GM12878 (cell line): ENCODE data around the gene HTRA2. TPM values are rescaled to one million over a fixed set of nuclear protein-coding genes. Genes with fewer than 3 reads are reported as not detected.
A peak's percentile ranks its signal among the peaks of the same experiment; 100 is the strongest.

ENCODE experiments used
- ATAC-seq: fragments of 200-7000 bp; cut with Tn5 transposase; 3 replicates; pipeline ENCODE4 v1.9.1; 2020; ENCODE audit warnings: mild to moderate bottlenecking, moderate library complexity
- BruUV-seq: library from RNA; stranded (reverse); fragments of 400-500 nt; replicated peaks from 2 replicates; lab custom pipeline; 2021; lab: Mats Ljungman, UMichigan
- CTCF ChIA-PET: fragments of 300-600 bp; sonication (Branson Sonifier 250); formaldehyde crosslinking; extraction: SDS; loops from one replicate; lab custom pipeline; 2021; ENCODE audit warnings: inconsistent platforms; lab: Yijun Ruan, JAX
- POLR2A ChIA-PET: fragments of 350-600 bp; formaldehyde crosslinking; extraction: SDS; loops from one replicate; lab custom pipeline; 2021; ENCODE audit warnings: inconsistent platforms; lab: Charles Lee
- RAD21 ChIA-PET: fragments of 300-600 bp; sonication (Branson Sonifier 250); formaldehyde crosslinking; loops from one replicate; lab custom pipeline; 2023; ENCODE audit warnings: antibody characterized with exemption; ENCODE audit not compliant: unreplicated experiment; lab: Charles Lee
- SMC1A ChIA-PET: fragments of 300-600 bp; sonication (Branson Sonifier 250); formaldehyde crosslinking; loops from one replicate; lab custom pipeline; 2023; ENCODE audit not compliant: unreplicated experiment, uncharacterized antibody; lab: Charles Lee
- DNase-seq: peaks from one replicate; pipeline ENCODE4 v3.0.0-alpha.2; 2011; ENCODE audit warnings: low read depth, low spot score
- FAIRE-seq: peaks from 3 replicates; lab custom pipeline; 2011; peaks lifted over from hg19 to GRCh38; lab: Jason Lieb, UNC
- H2AFZ ChIP-seq: 2 replicates; pipeline ENCODE4 v1.6.0; 2011; ENCODE audit warnings: low read depth, low read length, control low read depth; ENCODE audit not compliant: control insufficient read depth
- H3K27ac ChIP-seq: 2 replicates; pipeline ENCODE4 v1.5.1; 2011; ENCODE audit warnings: control low read depth; ENCODE audit not compliant: control insufficient read depth, insufficient read depth
- H3K27me3 ChIP-seq, 2 experiments: replicated peaks in 1 of 2; 2 replicates each; pipeline versions ENCODE4 v1.6.0 to v1.6.1; 2011; ENCODE audit warnings: low read length in 1 of 2; ENCODE audit not compliant: control insufficient read depth in 2 of 2, insufficient read depth in 2 of 2
- H3K36me3 ChIP-seq, 2 experiments: 2 replicates each; pipeline ENCODE4 v1.5.1; 2011; ENCODE audit warnings: low read length in 1 of 2; ENCODE audit not compliant: control insufficient read depth in 2 of 2, insufficient read depth in 2 of 2
- H3K4me1 ChIP-seq: 2 replicates; pipeline ENCODE4 v1.6.1; 2011; ENCODE audit warnings: mild to moderate bottlenecking, low read length, moderate library complexity, mixed read lengths; ENCODE audit not compliant: control insufficient read depth, insufficient read depth
- H3K4me2 ChIP-seq: 2 replicates; pipeline ENCODE4 v1.6.0; 2011; ENCODE audit warnings: control low read depth; ENCODE audit not compliant: control insufficient read depth, insufficient read depth
- H3K4me3 ChIP-seq: fragments of 200-600 bp; sonication (generic); 2 replicates; pipeline ENCODE4 v1.5.1; 2016
- H3K79me2 ChIP-seq: 2 replicates; pipeline ENCODE4 v1.6.0; 2011; ENCODE audit warnings: low read length; ENCODE audit not compliant: control insufficient read depth, insufficient read depth
- H3K9ac ChIP-seq: 2 replicates; pipeline ENCODE4 v1.8.0; 2011; ENCODE audit warnings: low read length, control low read depth, mixed read lengths; ENCODE audit not compliant: control insufficient read depth, insufficient read depth
- H3K9me3 ChIP-seq: replicated peaks from 3 replicates; pipeline ENCODE4 v1.5.1; 2011; ENCODE audit warnings: mild to moderate bottlenecking, low read length; ENCODE audit not compliant: control insufficient read depth, insufficient read depth
- H4K20me1 ChIP-seq: 2 replicates; pipeline ENCODE4 v1.6.0; 2011; ENCODE audit not compliant: control insufficient read depth, insufficient read depth
- BCL11A ChIP-seq: IDR thresholded peaks from 2 replicates; pipeline ENCODE4 v1.6.1; 2011; ENCODE audit warnings: low read depth, low read length
- CHD2 ChIP-seq: IDR thresholded peaks from 2 replicates; pipeline ENCODE4 v1.6.1; 2011; ENCODE audit warnings: low read depth, low read length, improper control_type of control experiment, borderline replicate concordance
- CREM ChIP-seq: IDR thresholded peaks from 2 replicates; pipeline ENCODE4 v1.6.1; 2014; ENCODE audit warnings: antibody characterized with exemption, low read depth
- DPF2 ChIP-seq: fragments of 450-650 bp; IDR thresholded peaks from 2 replicates; pipeline ENCODE4 v1.6.1; 2017; ENCODE audit warnings: mild to moderate bottlenecking
- EED ChIP-seq: sonication (generic); IDR thresholded peaks from 2 replicates; pipeline ENCODE4 v1.6.1; 2016; ENCODE audit warnings: antibody characterized with exemption, low read depth
- ESRRA ChIP-seq: IDR thresholded peaks from 2 replicates; pipeline ENCODE4 v1.6.1; 2012; ENCODE audit warnings: mild to moderate bottlenecking, low read length, improper control_type of control experiment
- HCFC1 ChIP-seq: fragments of 150-350 bp; IDR thresholded peaks from 2 replicates; pipeline ENCODE4 v1.6.1; 2014; ENCODE audit warnings: low read length
- HDGF ChIP-seq: fragments of 450-650 bp; IDR thresholded peaks from 2 replicates; pipeline ENCODE4 v1.6.1; 2016; ENCODE audit warnings: antibody characterized with exemption
- IKZF1 ChIP-seq: fragments of 450-650 bp; conservative IDR thresholded peaks from 2 replicates; pipeline ENCODE4 v1.6.1; 2017; ENCODE audit warnings: antibody characterized with exemption, mild to moderate bottlenecking
- IKZF2 ChIP-seq, 2 experiments: fragments of 450-650 bp; IDR thresholded peaks; 2 replicates each; pipeline ENCODE4 v1.6.1; 2017; ENCODE audit warnings: mild to moderate bottlenecking in 2 of 2, moderate library complexity in 2 of 2
- LARP7 ChIP-seq: fragments of 450-650 bp; IDR thresholded peaks from 2 replicates; pipeline ENCODE4 v1.6.1; 2017; ENCODE audit warnings: mild to moderate bottlenecking
- MEF2B ChIP-seq: fragments of 450-650 bp; IDR thresholded peaks from 2 replicates; pipeline ENCODE4 v1.6.1; 2018; ENCODE audit warnings: mild to moderate bottlenecking, moderate library complexity; ENCODE audit not compliant: partially characterized antibody, poor library complexity, severe bottlenecking
- PAX5 ChIP-seq: IDR thresholded peaks from 2 replicates; pipeline ENCODE4 v1.6.1; 2011; ENCODE audit warnings: low read depth, low read length, borderline replicate concordance
- POLR2A ChIP-seq: IDR thresholded peaks from 2 replicates; pipeline ENCODE4 v1.6.1; 2011; ENCODE audit warnings: low read depth, mild to moderate bottlenecking, low read length
- POLR2AphosphoS2 ChIP-seq: IDR thresholded peaks from 2 replicates; pipeline ENCODE4 v1.6.1; 2011; ENCODE audit warnings: low read depth, mild to moderate bottlenecking, low read length, improper control_type of control experiment, moderate library complexity
- RCOR1 ChIP-seq: conservative IDR thresholded peaks from 2 replicates; pipeline ENCODE4 v1.6.1; 2012; ENCODE audit warnings: low read depth, low read length, improper control_type of control experiment
- SMARCA5 ChIP-seq: fragments of 450-650 bp; IDR thresholded peaks from 2 replicates; pipeline ENCODE4 v1.6.1; 2017; ENCODE audit warnings: mild to moderate bottlenecking
- TAF1 ChIP-seq: IDR thresholded peaks from 2 replicates; pipeline ENCODE4 v1.6.1; 2011; ENCODE audit warnings: mild to moderate bottlenecking, low read depth, low read length, borderline replicate concordance
- TCF3 ChIP-seq: IDR thresholded peaks from 2 replicates; pipeline ENCODE4 v1.6.1; 2012; ENCODE audit warnings: low read depth, mild to moderate bottlenecking, low read length, borderline replicate concordance; ENCODE audit not compliant: insufficient read depth
- YY1 ChIP-seq: IDR thresholded peaks from 2 replicates; pipeline ENCODE4 v1.6.1; 2011; ENCODE audit warnings: low read depth, mild to moderate bottlenecking, low read length
- WGBS: methylation state at CpG from one replicate; pipeline ENCODE4 v1.1.6; 2016; ENCODE audit warnings: low lambda C conversion rate; ENCODE audit not compliant: insufficient replicate concordance, insufficient coverage; ENCODE audit errors: missing lambda C conversion rate; 5-methylcytosine and 5-hydroxymethylcytosine counted together
- in situ Hi-C: fragments of 300-500 bp; cut with MboI; formaldehyde crosslinking; loops from 9 replicates; pipeline ENCODE4 v1.14.3; 2018; ENCODE audit warnings: mixed read lengths
- intact Hi-C: fragments of 100-400 bp; cut with micrococcal nuclease; formaldehyde crosslinking; loops from one replicate; pipeline ENCODE4 v1.14.2; 2022; ENCODE audit not compliant: unreplicated experiment
- polyA plus RNA-seq, 11 experiments: library from polyadenylated mRNA; depleted of rRNA in 4 of 11; unstranded in 6 of 11; stranded (reverse) in 5 of 11; fragments of >200 nt; fragmentation: Nextera tagmentation in 4 of 11; fragmentation: Illumina TruSeq in 1 of 11; extraction: Ambion mirVana in 4 of 11; extraction: Trizol in 1 of 11; gene quantifications; 1 replicate in 1 of 11; 2 replicates in 10 of 11; pipeline versions ENCODE4 v1.2.1 to v1.2.3, GENCODE V29; 2011 to 2016; ENCODE audit warnings: inconsistent platforms in 2 of 11, missing spikeins in 2 of 11, low read depth in 1 of 11
- total RNA-seq, 4 experiments: library from RNA; depleted of rRNA in 3 of 4; stranded (reverse); fragments of >200 nt in 3 of 4; fragmentation: Illumina TruSeq in 1 of 4; extraction: Trizol in 1 of 4; gene quantifications; 2 replicates each; pipeline versions ENCODE4 v1.2.1 to v1.2.3, GENCODE V29; 2013 to 2021
- TF ChIP-seq, protein P1 (sequence below): fragments of 450-650 bp; IDR thresholded peaks from 2 replicates; pipeline ENCODE4 v1.6.1; 2016; ENCODE audit warnings: mild to moderate bottlenecking

Gene HTRA2
- total and polyA plus RNA-seq, 10 of the 15 experiments (the other 5 are each of a cell fraction or from before 2014, with no cell fraction given) = 42.3 to 73.9 (median 54.6) TPM

DNA sequence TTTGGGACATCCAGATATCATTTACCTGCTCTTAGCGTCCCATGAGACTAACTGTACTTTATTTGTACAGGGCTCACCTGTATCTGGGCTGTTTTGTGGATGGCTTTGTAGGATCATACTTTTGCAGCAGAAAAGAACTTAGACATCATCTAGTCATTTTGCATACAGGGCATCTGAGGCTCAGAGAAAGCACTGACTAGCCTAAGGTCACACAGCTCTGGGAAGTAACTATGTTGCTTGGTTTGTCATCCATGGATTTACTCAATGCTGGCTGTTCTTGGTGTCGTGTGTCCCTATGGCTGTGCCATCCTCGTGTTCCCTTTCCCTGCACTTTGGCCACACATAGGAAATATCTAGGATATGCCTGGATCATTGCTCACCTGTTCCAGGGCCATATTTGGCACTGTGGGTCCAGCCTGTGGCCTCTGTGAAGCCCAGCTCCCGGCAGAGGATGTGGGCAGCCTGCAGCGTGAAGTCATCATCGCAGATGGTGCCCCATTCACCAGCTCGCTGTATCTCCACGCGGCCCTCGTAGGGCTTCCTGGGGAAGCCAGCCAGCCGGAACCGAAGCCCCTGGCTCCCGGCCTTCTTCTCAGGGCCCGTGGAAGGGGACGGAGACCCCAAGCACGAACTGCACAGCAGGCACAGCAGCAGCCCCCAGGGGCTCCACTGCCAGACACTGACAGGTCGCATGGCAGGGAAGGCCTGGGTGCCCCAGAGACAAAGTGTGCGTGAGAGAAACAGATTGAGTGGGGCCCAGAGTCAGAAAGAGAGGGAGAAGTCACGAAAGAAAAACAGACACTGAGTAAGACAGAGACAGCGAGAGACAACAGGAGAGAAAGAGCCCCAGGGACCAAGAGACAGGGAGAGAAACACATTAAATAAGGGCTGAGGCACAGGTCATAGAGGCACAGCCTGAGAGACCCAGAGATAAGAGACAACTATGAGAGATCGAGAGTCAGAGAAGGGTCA lies 22.5 kb downstream of the HTRA2 start:
- SMC1A ChIA-PET = interaction anchor here (0.5 to 6.8 kb wide), 10 partner anchors 13 to 144 kb away, joined by 3 to 106 read pairs (median 16); partner anchors contain the start of genes AUP1, HTRA2 and PCGF1
- TF ChIP-seq EED (peak; percentile 44), PAX5 (peak; percentile 92), POLR2AphosphoS2 (no peak), TAF1 (0 out of 2 replicates have a peak, but pooled peaks have one; percentile 11), TCF3 (peak; percentile 58; the same call in 1 of the 2 replicates), MEF2B (peak; percentile 40), RCOR1 (no peak), ESRRA (no peak), LARP7 (0 out of 2 replicates have a peak, but pooled peaks have one; percentile 46), BCL11A (peak; percentile 43; the same call in 1 of the 2 replicates), SMARCA5 (peak; percentile 95), CHD2 (no peak), DPF2 (peak; percentile 63; the same call in 1 of the 2 replicates), YY1 (0 out of 2 replicates have a peak, but pooled peaks have one; percentile 2), HDGF (peak; percentile 92; the same call in 1 of the 2 replicates), CREM (peak; percentile 57; the same call in 1 of the 2 replicates), IKZF1 (peak; percentile 55), IKZF2 (IDR thresholded peaks at IDR 0.05) (peak in 1 of 2 experiments; percentile 61; a peak in 3 of 4 replicates), POLR2A (peak; percentile 28; the same call in 1 of the 2 replicates), HCFC1 (no peak)
- TF ChIP-seq, protein P1, sequence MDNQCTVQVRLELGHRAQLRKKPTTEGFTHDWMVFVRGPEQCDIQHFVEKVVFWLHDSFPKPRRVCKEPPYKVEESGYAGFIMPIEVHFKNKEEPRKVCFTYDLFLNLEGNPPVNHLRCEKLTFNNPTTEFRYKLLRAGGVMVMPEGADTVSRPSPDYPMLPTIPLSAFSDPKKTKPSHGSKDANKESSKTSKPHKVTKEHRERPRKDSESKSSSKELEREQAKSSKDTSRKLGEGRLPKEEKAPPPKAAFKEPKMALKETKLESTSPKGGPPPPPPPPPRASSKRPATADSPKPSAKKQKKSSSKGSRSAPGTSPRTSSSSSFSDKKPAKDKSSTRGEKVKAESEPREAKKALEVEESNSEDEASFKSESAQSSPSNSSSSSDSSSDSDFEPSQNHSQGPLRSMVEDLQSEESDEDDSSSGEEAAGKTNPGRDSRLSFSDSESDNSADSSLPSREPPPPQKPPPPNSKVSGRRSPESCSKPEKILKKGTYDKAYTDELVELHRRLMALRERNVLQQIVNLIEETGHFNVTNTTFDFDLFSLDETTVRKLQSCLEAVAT = peak; percentile 74; the same call in 1 of the 2 replicates

More for the DNA sequence above, 22.5 kb downstream of the HTRA2 start:
- Histone ChIP-seq H2AFZ (peak overlapping the region; percentile 43), H3K79me2 (peaks cover 90% of the 10 kb centered on the region), H4K20me1 (no peaks in the 10 kb centered on the region), H3K36me3 (peaks cover 1 to 6% of the 10 kb centered on the region in 2 experiments; a peak in 2 of 4 replicates), H3K27ac (peak overlapping the region; percentile 93), H3K9ac (peak overlapping the region; percentile 96), H3K4me3 (peak overlapping the region; percentile 95), H3K27me3 (no peaks in the 10 kb centered on the region), H3K4me2 (peak overlapping the region; percentile 95), H3K9me3 (no peaks in the 10 kb centered on the region; the same call in 2 of the 3 replicates), H3K4me1 (peaks cover 33% of the 10 kb centered on the region)
- ChIA-PET CTCF (interaction anchor here (0.6 to 14.3 kb wide), 8 partner anchors 10 to 43 kb away, joined by 4 to 115 read pairs (median 8); partner anchors contain the start of genes AUP1, DQX1 and HTRA2), POLR2A (interaction anchor here (1.3 to 17.8 kb wide), 5 partner anchors 13 to 102 kb away, joined by 3 to 441 read pairs (median 9); partner anchors contain the start of genes AUP1, HTRA2, PCGF1 and SEMA4F), RAD21 (interaction anchor here (1.8 to 8.6 kb wide), 6 partner anchors 12 to 71 kb away, joined by 5 to 96 read pairs (median 38); partner anchors contain the start of genes AUP1 and HTRA2)
- WGBS = under 1% methylated on average over 21 of the region's 21 CpGs
- BruUV-seq = no TSS peak
- intact Hi-C loops (loop anchor here (2.0 kb wide), 1 partner anchor 33 kb away; no protein-coding TSS in a partner anchor), in situ Hi-C loops (no loop called here)
- peak; percentile 38 for ATAC-seq
- DNase-seq = no peak
- FAIRE-seq = no peak
